Right lung (tissue), 5 donors: ENCODE measurements around the gene AGK. TPM values are rescaled to one million over a fixed set of nuclear protein-coding genes. Genes with fewer than 3 reads are reported as not detected.
"Not testable (repeated sequence)": the region's sequence is repeated elsewhere in the genome, so short reads cannot be mapped to it uniquely, and the experiment has no call there.

Experiments
- DNase-seq, 2 donors: peaks; one replicate each; pipeline ENCODE4 v3.0.0-alpha.2; 2013
- polyA plus RNA-seq, 5 donors: library from polyadenylated mRNA; unstranded; fragments of 120-200 nt; gene quantifications; one replicate each; pipeline versions ENCODE4 v1.2.1 to v1.2.3, GENCODE V29; 2013; ENCODE audit warnings: inconsistent platforms in 1 of 5, low replicate concordance in 1 of 5; ENCODE audit not compliant: insufficient read length in 5 of 5, insufficient read depth in 1 of 5

Gene AGK
- polyA plus RNA-seq, 5 donors, result 34.6 to 41.5 (median 40.2) TPM

DNA sequence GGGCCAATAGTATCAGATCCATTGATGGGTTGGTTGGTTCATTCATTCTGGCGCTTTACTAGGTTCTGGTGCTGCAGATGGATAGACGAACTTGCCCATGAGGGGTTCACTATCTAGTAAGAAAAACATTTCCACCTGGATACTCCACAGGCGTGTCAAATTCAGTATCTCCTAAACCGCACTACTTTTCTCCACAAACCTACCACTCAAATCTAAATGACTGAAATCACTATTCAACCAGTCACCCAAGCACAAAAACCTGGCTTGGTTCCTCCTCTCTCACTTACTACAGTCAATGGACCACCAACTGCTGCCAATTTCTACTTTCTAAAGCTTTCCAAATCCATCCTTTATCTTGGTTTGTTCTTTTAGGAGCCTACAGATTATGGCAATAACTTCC lies 572 bp downstream of the AGK start:
- no peak for DNase-seq

DNA sequence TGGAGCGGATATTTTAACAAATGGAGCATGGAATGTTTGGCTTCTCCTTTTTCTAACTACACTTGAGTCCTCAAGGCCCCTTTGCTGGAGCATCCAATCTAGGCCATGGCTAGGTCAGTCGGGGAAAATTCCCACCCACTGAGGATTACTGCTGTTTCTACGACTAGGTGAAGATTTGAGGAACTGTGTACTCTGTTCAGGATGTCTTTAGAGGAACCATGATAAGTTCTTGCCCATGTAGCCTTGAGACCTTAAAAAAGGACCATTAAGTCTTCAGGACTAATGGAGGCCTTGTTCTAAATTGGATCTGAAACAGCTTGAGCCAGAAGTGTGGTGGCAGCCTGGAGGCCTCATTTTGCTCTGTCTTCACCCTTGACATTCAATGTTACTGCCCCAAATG lies 6.2 kb downstream of the AGK start:
- no peak for DNase-seq

DNA sequence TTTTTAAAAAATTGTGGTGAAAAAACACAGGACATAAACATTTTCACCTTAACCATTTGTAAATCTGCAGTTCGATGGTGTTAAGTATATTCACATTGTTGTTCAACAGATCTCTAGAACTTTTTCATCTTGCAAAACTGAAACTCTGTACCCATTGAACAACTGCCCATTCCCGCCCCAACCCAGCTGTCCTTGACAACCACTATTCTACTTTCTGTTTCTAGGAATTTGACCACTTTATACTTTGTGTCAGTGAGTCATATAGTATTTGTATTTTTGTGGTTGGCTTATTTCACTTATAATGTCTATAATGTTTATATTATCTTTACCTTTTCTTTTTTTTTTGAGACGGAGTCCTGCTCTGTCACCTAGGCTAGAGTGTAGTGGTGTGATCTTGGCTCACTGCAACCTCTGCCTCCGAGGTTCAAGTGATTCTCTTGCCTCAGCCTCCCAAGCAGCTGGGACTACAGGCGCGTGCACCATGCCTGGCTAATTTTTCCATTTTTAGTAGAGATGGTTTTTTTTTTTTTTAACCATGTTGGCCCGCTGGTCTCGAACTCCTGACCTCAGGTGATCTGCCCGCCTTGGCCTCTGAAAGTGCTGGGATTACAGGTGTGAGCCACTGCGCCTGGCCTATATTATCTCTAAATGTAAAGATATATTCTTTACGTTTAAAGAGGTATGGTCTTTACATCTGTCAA lies 6.8 kb downstream of the AGK start:
- DNase-seq, result not testable (repeated sequence)

- no peak for DNase-seq
These were observed 7.5 kb downstream of the AGK start for GRCh38 chr7:141558544-141559183.

DNA sequence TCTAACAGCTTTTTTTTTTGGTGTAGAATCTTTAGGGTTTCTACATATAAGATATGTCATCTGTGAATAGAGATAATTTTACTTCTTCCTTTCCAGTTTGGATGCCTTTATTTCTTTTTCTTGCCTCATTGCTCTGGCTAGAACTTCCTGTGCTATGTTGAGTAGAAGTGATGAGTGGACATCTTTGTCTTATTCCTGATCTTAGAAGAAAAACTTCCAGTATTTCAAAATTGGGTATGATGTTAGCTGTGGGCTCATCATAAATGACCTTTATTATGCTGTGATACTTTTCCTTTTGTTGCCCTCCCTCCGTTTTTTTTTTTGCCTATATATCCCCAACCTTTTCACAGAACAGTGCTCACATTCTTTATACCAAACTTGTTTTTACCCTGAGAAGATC lies 8.8 kb downstream of the AGK start:
- no peak for DNase-seq

DNA sequence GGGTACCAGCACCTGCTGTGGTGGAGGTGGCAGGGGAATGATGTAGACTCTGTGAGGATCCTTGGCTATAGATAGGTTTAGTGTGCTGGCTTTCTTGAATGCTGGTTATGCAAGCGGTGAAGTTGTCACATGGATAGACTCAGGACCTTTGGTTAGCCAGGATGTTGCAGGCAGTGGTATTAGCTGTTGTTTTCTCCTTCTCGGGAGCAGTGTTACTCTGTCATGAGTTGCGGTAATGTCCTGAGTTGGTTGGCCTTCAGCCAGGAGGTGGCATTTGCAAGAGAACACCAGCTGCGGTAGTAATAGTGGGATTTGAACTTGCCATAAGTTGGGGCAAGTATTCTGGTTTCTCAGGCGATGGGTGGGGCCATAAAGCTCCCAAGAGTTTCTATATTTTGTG lies 10.8 kb downstream of the AGK start:
- DNase-seq, result no peak

DNA sequence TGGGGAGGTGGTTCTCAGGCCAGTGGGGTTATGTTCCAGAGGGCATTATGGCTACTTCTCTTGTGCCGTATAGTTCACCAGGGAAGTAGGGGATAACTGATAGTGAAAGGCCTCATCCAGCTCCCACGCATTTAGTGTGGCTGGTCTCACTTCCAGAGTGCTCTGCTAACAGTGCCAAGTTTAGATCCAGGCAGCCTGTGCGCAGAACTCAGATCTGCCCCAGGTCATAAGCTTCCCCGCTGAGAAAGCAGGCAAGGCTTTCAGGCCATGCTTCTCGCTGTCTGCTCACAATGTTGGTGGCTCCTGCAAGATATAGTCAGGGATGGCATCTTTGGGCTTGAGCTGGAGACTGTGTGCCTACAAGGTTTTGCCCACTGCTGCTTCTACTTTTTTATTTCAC lies 11.3 kb downstream of the AGK start:
- DNase-seq, result no peak

DNA sequence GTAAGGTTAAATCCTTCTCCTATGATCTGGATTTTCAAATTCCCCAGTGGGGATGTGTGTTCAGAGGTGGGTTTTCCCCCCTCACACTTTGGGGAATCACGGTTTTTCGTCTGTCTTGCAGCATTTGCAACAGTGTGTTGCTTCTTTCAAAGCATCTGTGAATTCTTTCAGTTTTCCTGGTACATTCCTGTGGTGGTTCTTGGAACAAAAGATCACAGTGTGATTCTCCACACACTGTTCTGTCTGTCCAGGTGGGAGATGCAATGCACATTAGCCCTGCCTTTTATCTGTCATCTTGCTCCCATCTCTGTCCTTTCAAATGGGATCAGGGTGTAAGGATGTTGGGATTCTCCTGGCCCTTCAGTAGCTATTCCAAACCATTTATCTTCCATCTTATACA lies 11.8 kb downstream of the AGK start:
- DNase-seq, result no peak

DNA sequence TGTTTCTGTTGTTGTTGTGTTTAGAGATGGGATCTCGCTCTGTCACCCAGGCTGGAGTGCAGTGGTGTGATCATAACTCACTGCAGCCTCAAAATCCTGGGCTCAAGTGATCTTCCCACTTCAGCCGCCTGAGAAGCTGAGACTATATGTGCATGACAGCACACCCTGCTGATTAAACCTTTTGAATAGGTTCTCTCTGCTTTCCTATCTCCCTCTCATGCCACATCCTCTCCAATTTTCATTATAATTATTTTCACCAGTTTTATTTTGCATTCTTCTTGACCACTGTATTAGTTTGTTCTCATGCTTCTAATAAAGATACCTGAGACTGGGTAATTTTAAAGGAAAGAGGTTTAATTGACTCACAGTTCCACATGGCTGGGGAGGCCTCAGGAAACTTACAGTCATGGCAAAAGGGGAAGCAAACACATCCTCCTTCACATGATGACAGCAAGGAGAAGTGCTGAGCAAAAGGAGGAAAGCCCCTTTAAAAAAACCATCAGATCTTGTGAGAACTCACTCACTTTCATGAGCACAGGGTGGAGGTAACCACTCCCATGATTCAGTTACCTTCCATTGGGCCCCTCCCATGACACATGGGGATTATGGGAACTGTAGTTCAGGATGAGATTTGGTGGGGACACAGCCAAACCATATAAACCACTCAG lies 12.9 kb downstream of the AGK start:
- no peak for DNase-seq

- no peak for DNase-seq
These were observed 16.2 kb downstream of the AGK start for GRCh38 chr7:141567432-141567831.

DNA sequence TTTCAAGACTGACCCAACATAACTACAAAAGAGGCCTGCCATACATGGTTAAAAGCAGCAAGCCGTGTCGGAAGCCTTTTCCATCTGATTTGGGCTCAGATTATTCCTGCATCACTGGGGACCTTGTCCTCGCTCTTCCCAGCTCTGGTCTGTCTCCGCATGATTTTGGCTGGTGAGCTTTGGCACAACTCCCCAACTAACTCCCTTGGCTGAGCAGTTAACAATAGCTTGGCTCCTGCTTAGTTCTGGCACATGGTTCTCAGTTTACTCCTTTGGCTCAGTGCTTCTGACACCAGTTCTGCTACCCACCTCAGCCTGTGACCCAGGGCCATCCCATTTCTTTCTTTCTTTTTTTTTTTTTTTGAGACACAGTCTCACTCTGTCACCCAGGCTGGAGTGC lies 17.0 kb downstream of the AGK start:
- no peak for DNase-seq

DNA sequence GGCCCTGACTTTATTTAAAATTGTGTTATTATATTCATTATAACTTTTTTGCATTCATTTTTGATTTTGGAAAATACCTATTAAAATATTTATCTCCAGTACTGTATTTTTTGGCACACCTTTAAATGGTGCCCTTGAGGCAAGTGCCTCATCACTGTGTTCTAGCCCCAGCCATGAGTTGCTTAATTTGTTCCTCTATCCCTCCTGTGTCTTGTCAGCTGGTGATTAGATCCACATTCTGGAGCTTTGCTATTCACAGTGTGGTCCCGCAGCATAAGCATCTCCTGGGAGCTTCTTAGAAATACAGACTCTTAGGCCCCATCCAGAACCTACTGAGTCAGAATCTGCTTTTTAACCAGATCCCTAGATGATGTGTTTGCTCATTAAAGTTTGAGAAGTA lies 19.8 kb downstream of the AGK start:
- DNase-seq, result no peak

DNA sequence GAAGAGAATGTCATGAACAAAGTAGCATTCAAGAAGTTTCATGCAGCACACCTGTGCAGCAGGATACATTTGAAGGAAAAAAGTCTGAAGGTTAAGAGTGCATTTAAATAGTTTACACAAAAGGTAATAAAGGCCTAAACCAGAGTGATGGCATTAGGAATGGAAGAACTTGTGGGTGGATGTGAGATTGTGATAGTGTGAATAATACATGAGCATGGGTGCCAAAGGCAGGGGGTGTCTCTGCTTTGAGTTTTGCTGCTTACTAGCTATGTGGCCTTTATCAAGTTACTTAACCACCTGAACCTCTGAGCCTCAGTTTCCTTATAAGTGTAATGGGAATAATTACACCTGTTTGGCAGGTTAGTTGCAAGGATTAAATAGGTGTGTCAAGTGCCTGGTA lies 21.0 kb downstream of the AGK start:
- no peak for DNase-seq

GRCh38 chr7:141573511-141573910 lies 22.3 kb downstream of the AGK start:
- DNase-seq, result no peak

DNA sequence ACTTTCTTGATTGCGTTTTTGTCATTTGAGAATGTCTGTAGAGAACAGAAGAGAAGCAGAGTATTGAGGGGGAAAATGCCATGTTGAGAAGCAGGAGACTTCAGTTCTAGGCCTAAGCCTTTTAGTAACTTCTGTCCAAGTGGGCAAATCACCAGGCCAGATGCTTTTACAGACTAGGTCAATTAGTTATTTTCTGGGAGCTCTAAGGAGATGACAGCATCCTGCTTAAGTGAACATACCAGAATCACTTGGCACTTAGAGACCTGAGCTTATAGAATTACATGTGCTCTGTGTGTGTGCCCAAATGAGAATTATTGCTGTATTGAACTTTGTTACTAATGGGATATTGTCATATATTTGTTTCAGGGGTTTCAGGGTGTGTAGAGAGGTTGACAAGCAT lies 24.0 kb downstream of the AGK start:
- DNase-seq, result no peak

DNA sequence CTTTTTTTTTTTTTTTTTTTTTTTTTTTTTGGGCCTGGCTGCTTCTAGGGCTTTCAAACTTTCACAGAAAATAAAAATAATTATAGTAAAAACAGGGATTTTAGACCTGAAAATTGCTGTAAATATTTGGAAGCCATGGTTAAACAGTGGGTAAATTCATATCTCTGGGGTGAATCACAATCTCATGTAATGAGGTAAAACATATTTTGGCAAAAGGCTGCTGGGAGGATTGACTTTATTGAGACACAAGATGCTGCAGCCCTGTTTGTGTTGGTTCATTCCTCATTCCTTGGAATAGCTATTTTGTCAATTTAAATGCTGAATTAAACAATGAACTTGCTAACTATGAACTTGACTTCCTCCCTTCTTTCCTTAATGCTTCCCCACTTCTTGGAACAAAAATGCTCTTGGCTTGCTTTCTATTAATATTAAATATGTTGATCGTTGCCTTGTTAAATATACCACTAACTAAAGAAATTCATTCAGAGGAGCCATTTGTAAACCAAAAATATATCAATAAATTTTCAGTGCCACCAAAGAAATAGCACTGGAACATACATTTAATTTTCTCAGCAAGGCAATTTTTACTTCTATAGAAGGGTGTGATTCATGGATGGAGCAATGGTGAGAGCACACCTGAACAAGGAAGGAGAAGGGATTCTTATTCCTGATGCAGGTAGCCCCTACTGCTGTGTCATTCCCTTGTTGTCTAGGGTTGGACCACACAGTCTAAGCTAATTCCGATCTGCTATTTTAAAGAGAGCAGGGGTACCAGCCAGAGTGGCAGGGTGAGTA lies 24.6 kb downstream of the AGK start:
- DNase-seq, result no peak

DNA sequence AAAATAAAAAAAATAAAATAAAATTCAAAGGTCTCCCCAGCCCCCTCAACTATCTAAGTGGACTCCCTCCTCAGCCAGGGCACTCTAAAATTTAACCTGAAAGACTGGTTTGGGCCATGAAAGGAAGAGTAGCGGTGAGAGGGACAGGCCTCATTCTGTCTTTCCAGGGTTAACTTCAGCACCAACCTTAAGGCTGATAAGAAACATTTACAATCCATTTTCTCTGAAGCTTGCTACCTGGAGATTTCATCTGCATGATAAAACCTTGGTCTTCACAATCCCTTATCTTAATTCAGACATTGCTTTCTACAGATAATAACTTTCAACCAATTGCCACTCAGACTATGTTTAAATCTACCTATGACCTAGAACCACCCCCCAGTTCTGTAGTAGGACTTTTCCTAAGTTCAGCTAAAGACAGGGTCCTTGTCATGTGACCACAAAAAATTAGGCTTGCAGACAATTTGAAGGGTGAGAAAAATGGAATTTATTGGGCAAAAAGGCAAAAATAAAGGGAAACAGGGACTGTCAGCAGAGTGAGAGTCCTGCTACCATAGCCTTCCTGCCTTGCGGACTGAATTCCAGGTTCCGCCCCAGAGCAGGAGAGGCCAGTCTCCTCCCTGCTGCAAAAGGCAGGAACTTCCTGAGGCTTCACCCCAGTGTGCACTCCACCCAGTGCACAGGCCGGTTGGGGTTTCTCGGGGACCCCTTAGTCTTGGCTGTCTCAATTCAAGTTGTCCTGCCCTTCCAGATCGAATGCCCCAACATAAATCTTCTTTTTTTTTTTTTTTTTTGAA lies 26.0 kb downstream of the AGK start:
- DNase-seq, result no peak

GRCh38 chr7:141579953-141580352 lies 28.7 kb downstream of the AGK start:
- DNase-seq, result not testable (repeated sequence)

DNA sequence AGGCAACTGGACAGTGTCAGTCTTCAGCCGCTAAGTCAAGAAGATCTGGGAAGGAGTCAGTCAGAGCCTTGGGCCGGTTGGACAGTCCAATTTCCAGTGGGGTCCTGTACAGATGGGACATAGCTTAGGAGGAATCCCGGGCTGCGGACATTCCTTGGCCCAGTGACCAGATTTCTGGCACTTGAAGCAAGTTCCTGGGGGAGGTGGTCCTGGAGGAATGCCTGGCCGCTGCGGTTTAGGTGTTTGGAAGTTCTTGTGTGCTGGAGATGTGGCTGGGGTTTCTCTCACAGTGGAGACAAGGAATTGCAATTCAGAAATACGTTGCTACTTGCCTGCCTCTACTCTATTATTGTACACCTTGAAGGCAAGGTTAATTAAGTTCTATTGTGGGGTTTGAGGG lies 30.9 kb downstream of the AGK start:
- DNase-seq, result not testable (repeated sequence)

DNA sequence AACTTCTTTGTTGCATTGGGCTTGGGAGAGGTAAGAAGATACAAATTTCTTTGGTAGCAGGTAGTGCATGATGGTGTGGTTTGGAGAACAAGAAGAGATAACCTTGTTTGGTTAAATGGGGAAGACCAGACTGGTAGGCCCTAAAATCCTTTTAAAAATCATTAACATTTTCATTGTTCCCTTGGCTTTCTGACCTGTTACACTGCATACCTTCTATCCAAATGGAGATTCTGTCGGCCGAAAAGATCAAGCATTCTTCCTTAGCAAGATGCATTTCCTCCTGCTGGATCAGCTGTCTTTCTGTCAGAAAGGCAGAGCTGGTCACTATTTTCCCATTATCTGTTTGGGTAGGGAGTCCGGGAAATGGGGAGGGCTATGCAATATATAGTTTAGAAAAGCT lies 33.7 kb downstream of the AGK start:
- DNase-seq, result no peak
